HG03066 (cell line): ENCODE measurements around the gene MLANA.

Experiments used
- ATAC-seq: cut with Tn5 transposase; IDR thresholded peaks from one replicate; pipeline ENCODE4 v1.9.1; 2021; ENCODE audit warnings: low read depth; ENCODE audit not compliant: unreplicated experiment

MLANA gene

GRCh38 chr9:5890641-5891040, at the start of gene MLANA:
TSS of gene MLANA (plus strand) at chr9:5890889. CDS start at chr9:5892475, 1,586 bp downstream.
- ATAC-seq, result no peak

GRCh38 chr9:5841771-5842573, 48.7 kb upstream of the MLANA start:
- no peak for ATAC-seq

- ATAC-seq, result no peak
These were observed 47.5 kb upstream of the MLANA start for GRCh38 chr9:5842929-5843793.

- no peak for ATAC-seq
These were observed 46.8 kb upstream of the MLANA start for GRCh38 chr9:5843794-5844471.

GRCh38 chr9:5845157-5845531, 45.5 kb upstream of the MLANA start:
- no peak for ATAC-seq

- ATAC-seq, result no peak
These were observed 44.6 kb upstream of the MLANA start for GRCh38 chr9:5846096-5846495.

- no peak for ATAC-seq
These were observed 44.2 kb upstream of the MLANA start for GRCh38 chr9:5846501-5846921.

- ATAC-seq, result no peak
These were observed 42.3 kb upstream of the MLANA start for GRCh38 chr9:5848372-5848882.

- no peak for ATAC-seq
These were observed 40.0 kb upstream of the MLANA start for GRCh38 chr9:5850724-5851122.

GRCh38 chr9:5851445-5851844, 39.2 kb upstream of the MLANA start:
- peak; percentile 89 for ATAC-seq

GRCh38 chr9:5852987-5853386, 37.7 kb upstream of the MLANA start:
- ATAC-seq, result no peak

GRCh38 chr9:5853617-5854016, 37.1 kb upstream of the MLANA start:
- ATAC-seq, result no peak

- ATAC-seq, result no peak
These were observed 36.5 kb upstream of the MLANA start for GRCh38 chr9:5854063-5854790.

- no peak for ATAC-seq
These were observed 32.8 kb upstream of the MLANA start for GRCh38 chr9:5857928-5858327.

- ATAC-seq, result no peak
These were observed 31.9 kb upstream of the MLANA start for GRCh38 chr9:5858833-5859232.

- no peak for ATAC-seq
These were observed 27.5 kb upstream of the MLANA start for GRCh38 chr9:5863092-5863746.

GRCh38 chr9:5864446-5864845, 26.2 kb upstream of the MLANA start:
- no peak for ATAC-seq

GRCh38 chr9:5866272-5866671, 24.4 kb upstream of the MLANA start:
- ATAC-seq, result no peak

GRCh38 chr9:5866685-5867084, 24.0 kb upstream of the MLANA start:
- ATAC-seq, result no peak

- ATAC-seq, result no peak
These were observed 22.5 kb upstream of the MLANA start for GRCh38 chr9:5868235-5868634.
